GM19023 (cell line): ENCODE results near the gene BCAS1.

ENCODE experiments used
- ATAC-seq: cut with Tn5 transposase; IDR thresholded peaks from one replicate; pipeline ENCODE4 v1.9.1; 2021; ENCODE audit warnings: mild to moderate bottlenecking, moderate library complexity; ENCODE audit not compliant: unreplicated experiment

Gene BCAS1

GRCh38 chr20:54051068-54051467 is 19.3 kb downstream of the BCAS1 start:
- ATAC-seq = no peak

GRCh38 chr20:54048891-54049545 is 21.4 kb downstream of the BCAS1 start:
- ATAC-seq = no peak

- ATAC-seq = no peak
These were observed 21.9 kb downstream of the BCAS1 start for GRCh38 chr20:54048481-54048880.

- no peak for ATAC-seq
These were observed 22.7 kb downstream of the BCAS1 start for GRCh38 chr20:54047720-54048119.

- ATAC-seq = no peak
These were observed 23.3 kb downstream of the BCAS1 start for GRCh38 chr20:54047048-54047447.

- ATAC-seq = peak; percentile 45
These were observed 26.2 kb downstream of the BCAS1 start for GRCh38 chr20:54044156-54044555.

GRCh38 chr20:54043076-54043967 is 27.1 kb downstream of the BCAS1 start:
- no peak for ATAC-seq

GRCh38 chr20:54042021-54042420 is 28.4 kb downstream of the BCAS1 start:
- no peak for ATAC-seq

GRCh38 chr20:54041336-54041735 is 29.1 kb downstream of the BCAS1 start:
- no peak for ATAC-seq

- ATAC-seq = no peak
These were observed 29.9 kb downstream of the BCAS1 start for GRCh38 chr20:54040531-54040930.

- ATAC-seq = no peak
These were observed 31.4 kb downstream of the BCAS1 start for GRCh38 chr20:54038961-54039360.

GRCh38 chr20:54037525-54037924 is 32.9 kb downstream of the BCAS1 start:
- ATAC-seq = no peak

GRCh38 chr20:54029643-54030042 is 40.8 kb downstream of the BCAS1 start:
- ATAC-seq = no peak

- no peak for ATAC-seq
These were observed 41.2 kb downstream of the BCAS1 start for GRCh38 chr20:54029176-54029575.

GRCh38 chr20:54028276-54029011 is 42.0 kb downstream of the BCAS1 start:
- ATAC-seq = no peak

- ATAC-seq = no peak
These were observed 42.7 kb downstream of the BCAS1 start for GRCh38 chr20:54027704-54028103.

GRCh38 chr20:54026295-54027064 is 43.9 kb downstream of the BCAS1 start:
- ATAC-seq = no peak

- ATAC-seq = no peak
These were observed 45.1 kb downstream of the BCAS1 start for GRCh38 chr20:54025251-54025771.

- no peak for ATAC-seq
These were observed 47.0 kb downstream of the BCAS1 start for GRCh38 chr20:54023406-54023805.

- ATAC-seq = no peak
These were observed 48.8 kb downstream of the BCAS1 start for GRCh38 chr20:54021446-54022235.
